Skeletal muscle satellite cell (primary cell): ENCODE measurements around the gene ADAMTS15.
A peak's percentile ranks its signal among the peaks of the same experiment; 100 is the strongest.

Source experiments
- H3K27me3 ChIP-seq: 2 replicates; pipeline ENCODE4 v1.7.0; 2013; ENCODE audit warnings: low read length; ENCODE audit not compliant: control insufficient read depth, insufficient read depth
- H3K36me3 ChIP-seq: 2 replicates; pipeline ENCODE4 v1.7.0; 2013; ENCODE audit warnings: mild to moderate bottlenecking, control low read depth, low read length; ENCODE audit not compliant: insufficient read depth
- H3K4me1 ChIP-seq: 2 replicates; pipeline ENCODE4 v1.7.0; 2013; ENCODE audit warnings: low read length; ENCODE audit not compliant: control insufficient read depth, insufficient read depth
- H3K4me2 ChIP-seq: 2 replicates; pipeline ENCODE4 v1.7.0; 2013; ENCODE audit warnings: mild to moderate bottlenecking, low read length
- H3K4me3 ChIP-seq: 2 replicates; pipeline ENCODE4 v1.7.0; 2013; ENCODE audit warnings: low read length
- H3K9ac ChIP-seq: 2 replicates; pipeline ENCODE4 v1.7.0; 2013; ENCODE audit warnings: mild to moderate bottlenecking, low read depth, low read length, moderate library complexity
- H3K9me3 ChIP-seq: replicated peaks from 2 replicates; pipeline ENCODE4 v1.7.0; 2013; ENCODE audit warnings: mild to moderate bottlenecking, control low read depth, low read length

ADAMTS15 gene

GRCh38 chr11:130408901-130409300 lies 39.5 kb upstream of the ADAMTS15 start:
- no peak overlapping the region for H3K4me2 ChIP-seq
- no peaks in the 10 kb centered on the region for H3K9me3 ChIP-seq
- peaks cover 32% of the 10 kb centered on the region for H3K4me1 ChIP-seq
- no peak overlapping the region for H3K9ac ChIP-seq
- no peaks in the 10 kb centered on the region for H3K36me3 ChIP-seq
- peaks cover 30% of the 10 kb centered on the region for H3K27me3 ChIP-seq
- H3K4me3 ChIP-seq, result no peak overlapping the region

DNA sequence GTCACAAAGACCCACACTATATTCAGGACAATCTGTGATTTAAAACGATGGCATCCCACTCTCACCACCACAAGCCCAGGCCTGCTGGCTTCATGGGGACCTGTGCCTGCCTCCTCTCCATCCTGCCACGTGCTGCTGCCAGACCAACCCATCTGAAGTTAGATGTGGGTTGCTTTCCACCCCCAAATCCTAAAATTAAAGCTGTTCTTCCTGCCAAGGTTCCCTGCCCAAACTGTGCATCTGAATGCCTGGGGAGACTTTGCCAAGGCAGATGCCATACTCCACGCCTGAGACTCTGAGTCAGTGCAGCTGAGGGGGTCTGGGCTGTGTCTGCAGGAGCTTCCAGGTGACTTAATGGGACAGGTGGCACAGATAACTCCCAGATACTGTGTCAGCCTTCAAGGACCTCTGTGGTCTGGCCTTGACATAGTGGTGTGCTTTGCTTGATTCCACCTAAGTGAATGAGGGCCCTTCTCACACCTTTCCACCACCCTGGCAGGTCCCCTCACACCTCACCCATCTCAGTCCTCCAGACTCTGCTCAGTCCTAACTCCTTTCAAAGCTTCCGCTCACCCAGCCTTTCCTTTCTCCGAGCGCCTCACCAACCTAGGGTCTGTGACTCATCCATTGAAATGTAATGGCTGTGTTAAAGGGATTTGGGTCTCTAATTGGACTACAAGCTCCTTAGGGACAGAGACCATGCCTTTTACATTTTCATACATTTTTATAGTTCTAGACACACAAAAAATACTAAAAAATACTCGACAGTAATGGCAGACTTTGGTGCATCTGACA lies 38.7 kb upstream of the ADAMTS15 start:
- Histone ChIP-seq H3K9me3 (no peaks in the 10 kb centered on the region), H3K9ac (no peak overlapping the region), H3K4me2 (no peak overlapping the region), H3K4me3 (no peak overlapping the region), H3K36me3 (no peaks in the 10 kb centered on the region), H3K4me1 (peaks cover 37% of the 10 kb centered on the region), H3K27me3 (peaks cover 36% of the 10 kb centered on the region)

DNA sequence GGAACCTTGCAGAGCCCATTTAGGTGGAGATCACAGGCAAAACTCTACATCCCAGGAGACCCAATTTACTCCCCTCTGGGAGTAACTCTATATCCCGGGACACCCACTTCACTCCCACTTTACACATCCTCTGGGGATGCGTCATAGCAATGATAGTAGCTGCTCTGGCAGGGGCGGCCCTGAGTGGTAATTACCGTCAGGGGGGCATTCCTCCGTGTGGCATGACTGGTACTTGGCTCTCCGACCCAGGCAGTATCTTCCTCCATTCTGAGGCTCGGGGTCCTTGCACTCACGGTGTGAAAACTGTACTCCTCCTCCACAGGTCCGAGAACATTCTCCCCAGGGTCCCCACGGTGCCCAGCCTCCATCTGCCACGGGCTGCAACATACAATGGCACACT lies 37.2 kb upstream of the ADAMTS15 start:
- Histone ChIP-seq H3K36me3 (no peaks in the 10 kb centered on the region), H3K4me2 (no peak overlapping the region), H3K4me3 (no peak overlapping the region), H3K27me3 (peaks cover 47% of the 10 kb centered on the region), H3K9ac (no peak overlapping the region), H3K9me3 (no peaks in the 10 kb centered on the region), H3K4me1 (peaks cover 45% of the 10 kb centered on the region)

DNA sequence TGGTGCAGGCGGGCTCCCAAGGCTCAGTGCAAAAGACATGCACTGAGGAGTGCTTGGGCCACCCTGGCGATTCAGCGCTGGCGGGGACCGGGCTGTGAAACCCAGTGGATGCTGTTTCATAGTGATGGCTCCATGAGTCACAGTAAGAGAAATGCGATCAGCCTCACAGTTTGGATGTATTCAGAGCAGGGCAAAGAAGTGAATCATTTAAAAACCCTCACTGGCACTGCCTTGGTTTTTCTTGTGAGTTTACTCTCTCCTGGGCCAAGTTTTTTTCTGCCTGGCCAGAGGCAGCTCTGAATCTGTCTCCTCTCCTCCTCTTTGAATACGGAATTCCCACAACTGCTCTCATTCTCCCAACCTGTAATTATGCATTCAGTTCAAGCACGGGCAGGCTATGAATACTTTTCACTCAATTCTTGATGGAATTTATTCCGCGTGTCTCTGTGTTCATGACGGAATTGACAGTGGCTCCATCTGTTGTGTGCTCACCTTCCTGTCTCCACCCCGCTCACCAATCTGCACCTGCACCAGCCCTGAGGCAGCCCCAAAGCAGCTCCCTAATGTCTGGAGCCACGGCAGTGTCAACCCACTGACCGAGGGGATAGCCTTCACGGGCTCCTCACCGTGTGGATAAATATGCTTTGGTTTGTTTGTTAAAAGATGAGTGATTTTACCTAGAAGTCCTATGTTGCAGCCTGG lies 34.9 kb upstream of the ADAMTS15 start:
- Histone ChIP-seq H3K9ac (no peak overlapping the region), H3K27me3 (peaks cover 66% of the 10 kb centered on the region), H3K4me3 (peak overlapping the region; percentile 13), H3K36me3 (no peaks in the 10 kb centered on the region), H3K4me2 (peak overlapping the region; percentile 64), H3K9me3 (no peaks in the 10 kb centered on the region), H3K4me1 (peaks cover 35% of the 10 kb centered on the region)

DNA sequence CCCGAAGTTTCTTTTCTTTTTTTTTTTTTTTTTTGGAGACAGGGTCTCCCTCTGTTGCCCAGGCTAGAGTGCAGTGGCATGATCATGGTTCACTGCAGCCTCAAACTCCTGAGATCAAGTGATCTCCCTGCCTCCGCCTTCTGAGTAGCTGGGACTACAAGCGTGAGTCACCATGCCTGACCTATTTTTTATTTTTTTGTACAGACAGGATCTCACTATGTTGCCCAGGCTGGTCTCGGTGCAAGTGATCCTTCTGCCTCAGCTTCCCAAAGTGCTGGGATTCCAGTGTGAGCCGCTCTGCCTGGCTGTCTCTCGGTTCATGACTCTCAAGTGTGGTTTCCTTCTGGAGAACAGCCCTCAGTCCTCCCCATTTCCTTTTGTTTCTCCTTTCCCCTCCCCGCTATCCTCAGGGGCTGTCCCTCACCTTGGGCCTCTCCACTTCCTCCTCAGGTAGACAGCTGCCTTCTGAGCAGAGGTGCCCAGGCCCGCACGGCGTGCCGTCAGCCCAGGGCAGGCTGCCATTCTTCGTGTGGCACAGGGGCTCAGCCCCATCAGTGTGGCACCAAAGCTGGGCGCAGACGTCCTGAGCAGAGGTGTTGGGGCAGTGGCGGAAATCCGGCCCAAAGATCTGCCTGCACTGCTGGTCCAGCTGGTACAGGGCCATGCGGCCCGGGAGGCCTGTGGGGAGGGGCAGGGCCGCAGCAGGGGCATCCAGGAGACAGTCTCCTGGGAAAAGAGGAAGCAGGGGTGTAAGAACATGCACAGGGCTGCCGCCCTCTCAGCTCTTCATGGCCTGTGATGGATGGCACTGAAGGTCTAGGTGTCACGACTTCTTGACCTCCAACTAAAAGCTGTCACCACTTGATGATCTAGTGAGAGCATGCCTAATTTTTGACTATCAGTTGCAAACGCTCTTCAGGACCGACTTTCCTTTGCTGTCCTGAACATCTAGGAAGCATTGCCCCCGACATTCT lies 34.1 kb upstream of the ADAMTS15 start:
- H3K36me3 ChIP-seq, result no peaks in the 10 kb centered on the region
- H3K4me2 ChIP-seq, result peak overlapping the region; percentile 64
- H3K9ac ChIP-seq, result no peak overlapping the region
- no peaks in the 10 kb centered on the region for H3K9me3 ChIP-seq
- peaks cover 69% of the 10 kb centered on the region for H3K27me3 ChIP-seq
- peaks cover 33% of the 10 kb centered on the region for H3K4me1 ChIP-seq
- no peak overlapping the region for H3K4me3 ChIP-seq

GRCh38 chr11:130415731-130416529 lies 32.5 kb upstream of the ADAMTS15 start:
- no peak overlapping the region for H3K4me3 ChIP-seq
- no peak overlapping the region for H3K9ac ChIP-seq
- H3K4me2 ChIP-seq, result peak overlapping the region; percentile 42
- peaks cover 32% of the 10 kb centered on the region for H3K4me1 ChIP-seq
- no peaks in the 10 kb centered on the region for H3K9me3 ChIP-seq
- no peaks in the 10 kb centered on the region for H3K36me3 ChIP-seq
- peaks cover 68% of the 10 kb centered on the region for H3K27me3 ChIP-seq

- Histone ChIP-seq H3K4me1 (peaks cover 26% of the 10 kb centered on the region), H3K9me3 (no peaks in the 10 kb centered on the region), H3K9ac (no peak overlapping the region), H3K36me3 (no peaks in the 10 kb centered on the region), H3K4me2 (no peak overlapping the region), H3K27me3 (peaks cover 68% of the 10 kb centered on the region), H3K4me3 (no peak overlapping the region)
Measured at GRCh38 chr11:130416530-130416882, 31.9 kb upstream of the ADAMTS15 start.

DNA sequence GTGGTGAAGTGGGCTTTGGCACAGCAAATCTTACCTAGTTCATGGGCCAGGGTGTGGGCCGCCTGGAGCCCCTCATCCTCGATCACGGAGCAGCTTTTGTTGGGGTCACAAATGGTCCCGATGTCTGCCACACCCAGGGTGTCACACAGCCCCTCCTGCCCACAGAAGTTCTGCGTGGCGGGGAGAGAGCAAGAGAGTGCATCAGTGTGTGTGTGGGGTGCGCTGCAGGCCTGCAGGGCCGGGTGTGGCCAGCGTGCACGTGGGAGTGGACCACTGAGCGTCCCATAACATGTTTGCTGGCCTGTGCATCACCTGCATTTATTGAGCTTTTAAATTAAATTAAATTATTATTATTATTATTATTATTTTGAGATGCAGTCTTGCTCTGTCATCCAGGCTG lies 31.5 kb upstream of the ADAMTS15 start:
- Histone ChIP-seq H3K4me1 (peaks cover 26% of the 10 kb centered on the region), H3K4me2 (no peak overlapping the region), H3K9me3 (no peaks in the 10 kb centered on the region), H3K36me3 (no peaks in the 10 kb centered on the region), H3K4me3 (no peak overlapping the region), H3K27me3 (peaks cover 68% of the 10 kb centered on the region), H3K9ac (no peak overlapping the region)

GRCh38 chr11:130418210-130418609 lies 30.2 kb upstream of the ADAMTS15 start:
- Histone ChIP-seq H3K4me3 (no peak overlapping the region), H3K4me2 (no peak overlapping the region), H3K9me3 (no peaks in the 10 kb centered on the region), H3K36me3 (no peaks in the 10 kb centered on the region), H3K4me1 (peaks cover 21% of the 10 kb centered on the region), H3K27me3 (peaks cover 81% of the 10 kb centered on the region), H3K9ac (no peak overlapping the region)

- Histone ChIP-seq H3K4me3 (no peak overlapping the region), H3K9me3 (no peaks in the 10 kb centered on the region), H3K4me2 (no peak overlapping the region), H3K9ac (no peak overlapping the region), H3K4me1 (peaks cover 18% of the 10 kb centered on the region), H3K36me3 (no peaks in the 10 kb centered on the region), H3K27me3 (peaks cover 86% of the 10 kb centered on the region)
Measured at GRCh38 chr11:130418756-130419155, 29.7 kb upstream of the ADAMTS15 start.
